K562 (cell line): ENCODE results near the gene TSEN34. TPM values are rescaled to one million over a fixed set of nuclear protein-coding genes. Genes with fewer than 3 reads are reported as not detected.

ENCODE experiments used
- ATAC-seq: fragments of 200-7000 bp; cut with Tn5 transposase; 3 replicates; pipeline ENCODE4 v1.9.1; 2020; ENCODE audit warnings: moderate library complexity
- BruUV-seq: library from RNA; stranded (reverse); fragments of 400-500 nt; replicated peaks from 2 replicates; lab custom pipeline; 2021; lab: Mats Ljungman, UMichigan
- CTCF ChIA-PET: fragments of 300-600 bp; formaldehyde crosslinking; extraction: SDS; loops from one replicate; lab custom pipeline; 2021; ENCODE audit warnings: low intra/inter-chr PET ratio; lab: Yijun Ruan, JAX
- POLR2A ChIA-PET: fragments of 300-600, 350-650 bp; sonication (Branson Sonifier 250); formaldehyde crosslinking; extraction: SDS; loops from one replicate; lab custom pipeline; 2021; ENCODE audit warnings: antibody characterized with exemption, inconsistent platforms; lab: Yijun Ruan, JAX
- DNase-seq, 4 experiments: peaks; one replicate each; pipeline versions ENCODE4 v3.0.0 to v3.0.0-alpha.2; 2011 to 2018; ENCODE audit warnings: low spot score in 3 of 4, mixed read lengths in 3 of 4; ENCODE audit errors: extremely low read depth in 1 of 4
- FAIRE-seq: peaks from 2 replicates; lab custom pipeline; 2011; peaks lifted over from hg19 to GRCh38; lab: Jason Lieb, UNC
- H2AFZ ChIP-seq: 2 replicates; pipeline ENCODE4 v1.6.0; 2011; ENCODE audit warnings: low read depth, low read length, control low read depth, inconsistent platforms
- H3K27ac ChIP-seq: fragments of 200-600 bp; 3 replicates; pipeline ENCODE4 v1.8.0; 2011; ENCODE audit warnings: low read depth, mild to moderate bottlenecking, control low read depth, inconsistent platforms, low read length, moderate library complexity, mixed read lengths; ENCODE audit errors: extremely low read depth
- H3K27me3 ChIP-seq, 2 experiments: fragments of 300-600 bp in 1 of 2; 2 replicates in 1 of 2; 3 replicates in 1 of 2; pipeline versions ENCODE4 v1.6.0 to v1.8.0; 2011; ENCODE audit warnings: inconsistent platforms in 2 of 2, low read length in 2 of 2, mild to moderate bottlenecking in 1 of 2, mixed read lengths in 1 of 2, moderate library complexity in 1 of 2; ENCODE audit not compliant: control insufficient read depth in 2 of 2, insufficient read depth in 2 of 2
- H3K36me3 ChIP-seq: fragments of 300-600 bp; 3 replicates; pipeline ENCODE4 v1.8.0; 2011; ENCODE audit warnings: mild to moderate bottlenecking, low read length, inconsistent platforms; ENCODE audit not compliant: control insufficient read depth, insufficient read depth
- H3K4me1 ChIP-seq, 2 experiments: fragments of 200-600 bp in 1 of 2; replicated peaks in 1 of 2; 2 replicates in 1 of 2; 3 replicates in 1 of 2; pipeline versions ENCODE4 v1.5.1 to v1.8.0; 2011; ENCODE audit warnings: inconsistent platforms in 2 of 2, low read length in 2 of 2, mild to moderate bottlenecking in 1 of 2, mixed read lengths in 1 of 2, moderate library complexity in 1 of 2; ENCODE audit not compliant: control insufficient read depth in 2 of 2, insufficient read depth in 2 of 2
- H3K4me2 ChIP-seq: 2 replicates; pipeline ENCODE4 v1.6.1; 2011; ENCODE audit warnings: low read length, control low read depth, inconsistent platforms, mixed read lengths; ENCODE audit not compliant: insufficient read depth
- H3K4me3 ChIP-seq: fragments of 200-600 bp; sonication (generic), shearing (Covaris generic); 2 replicates; pipeline ENCODE4 v1.5.1; 2016; ENCODE audit warnings: control low read depth, inconsistent platforms
- H3K79me2 ChIP-seq: fragments of 200-600 bp; 3 replicates; pipeline ENCODE4 v1.8.0; 2011; ENCODE audit warnings: low read length, inconsistent platforms; ENCODE audit not compliant: control insufficient read depth, insufficient read depth
- H3K9ac ChIP-seq, 2 experiments: 2 replicates each; pipeline versions ENCODE4 v1.6.0 to v1.6.1; 2011; ENCODE audit warnings: low read depth in 2 of 2, low read length in 2 of 2, control low read depth in 1 of 2, inconsistent platforms in 1 of 2, mild to moderate bottlenecking in 1 of 2, mixed read lengths in 1 of 2; ENCODE audit not compliant: insufficient read depth in 1 of 2
- H3K9me1 ChIP-seq: one replicate; pipeline ENCODE4 v1.6.0; 2011; ENCODE audit warnings: inconsistent platforms, mild to moderate bottlenecking, low read length, moderate library complexity; ENCODE audit not compliant: control insufficient read depth, insufficient read depth
- H3K9me3 ChIP-seq: replicated peaks from 2 replicates; pipeline ENCODE4 v1.5.1; 2011; ENCODE audit warnings: low read depth, low read length, inconsistent platforms; ENCODE audit not compliant: control insufficient read depth, insufficient read depth
- H4K20me1 ChIP-seq: replicated peaks from 2 replicates; pipeline ENCODE4 v1.6.1; 2011; ENCODE audit warnings: low read length, inconsistent platforms, mixed read lengths; ENCODE audit not compliant: control insufficient read depth, insufficient read depth
- ARID1B ChIP-seq: fragments of 450-650 bp; IDR thresholded peaks from 2 replicates; pipeline ENCODE4 v1.6.1; 2016; ENCODE audit warnings: antibody characterized with exemption, mild to moderate bottlenecking, inconsistent platforms
- BRCA1 ChIP-seq, 2 experiments: fragments of 450-650 bp in 1 of 2; sonication (generic) in 1 of 2; formaldehyde crosslinking in 1 of 2; IDR thresholded peaks; 2 replicates each; pipeline versions ENCODE4 v1.5.0 to v1.6.1; 2017 to 2020; ENCODE audit warnings: mild to moderate bottlenecking in 1 of 2, missing genetic modification reagents in 1 of 2
- CGGBP1 ChIP-seq: fragments of 250-450 bp; sonication (Bioruptor Pico); IDR thresholded peaks from 2 replicates; pipeline ENCODE4 v1.9.0; 2021; ENCODE audit warnings: mild to moderate bottlenecking
- EWSR1 ChIP-seq: fragments of 450-650 bp; IDR thresholded peaks from 2 replicates; pipeline ENCODE4 v1.6.1; 2018; ENCODE audit warnings: borderline replicate concordance, mild to moderate bottlenecking, low read depth, moderate library complexity; ENCODE audit not compliant: partially characterized antibody
- GTF2F1 ChIP-seq: IDR thresholded peaks from 2 replicates; pipeline ENCODE4 v1.6.1; 2011; ENCODE audit warnings: low read depth, low read length, improper control_type of control experiment
- HNRNPK ChIP-seq: fragments of 200-400 bp; formaldehyde crosslinking; IDR thresholded peaks from one replicate; pipeline ENCODE4 v1.6.1; 2018; ENCODE audit warnings: mild to moderate bottlenecking, low read depth, low read length; ENCODE audit not compliant: poor library complexity, severe bottlenecking
- IRF1 ChIP-seq: sonication (generic); formaldehyde crosslinking; IDR thresholded peaks from 2 replicates; pipeline ENCODE4 v1.8.0; 2022; ENCODE audit warnings: missing genetic modification reagents, mild to moderate bottlenecking, borderline replicate concordance
- MAFK ChIP-seq: IDR thresholded peaks from 2 replicates; pipeline ENCODE4 v1.6.1; 2011; ENCODE audit warnings: low read length, improper control_type of control experiment
- SMAD4 ChIP-seq: fragments of 250-450 bp; sonication (Bioruptor Pico); conservative IDR thresholded peaks from 2 replicates; pipeline ENCODE4 v1.8.0; 2021; ENCODE audit warnings: inconsistent platforms, mild to moderate bottlenecking, moderate library complexity
- SPI1 ChIP-seq: IDR thresholded peaks from 2 replicates; pipeline ENCODE4 v1.6.1; 2011; ENCODE audit warnings: low read depth, low read length, control low read depth, borderline replicate concordance
- TARDBP ChIP-seq: fragments of 450-650 bp; IDR thresholded peaks from 2 replicates; pipeline ENCODE4 v1.6.1; 2016
- ZNF224 ChIP-seq: sonication (generic); formaldehyde crosslinking; IDR thresholded peaks from 2 replicates; pipeline ENCODE4 v1.8.0; 2022; ENCODE audit warnings: mild to moderate bottlenecking, missing genetic modification reagents
- ZNF280B ChIP-seq: fragments of 250-450 bp; sonication (Bioruptor Pico); IDR thresholded peaks from 2 replicates; pipeline ENCODE4 v1.5.1; 2021; ENCODE audit warnings: mild to moderate bottlenecking
- WGBS: fragments of 100-300 bp; shearing (Covaris generic); methylation state at CpG from one replicate; pipeline ENCODE4 v1.1.6; 2016; ENCODE audit warnings: low coverage, mixed read lengths; ENCODE audit not compliant: insufficient coverage; ENCODE audit errors: missing lambda C conversion rate; 5-methylcytosine and 5-hydroxymethylcytosine counted together
- in situ Hi-C: fragments of 300-500 bp; cut with MboI; formaldehyde crosslinking; loops from 4 replicates; pipeline ENCODE4 v1.15.0; 2018; ENCODE audit warnings: inconsistent platforms, mixed read lengths
- intact Hi-C: fragments of 100-400 bp; cut with micrococcal nuclease; formaldehyde crosslinking; loops from 2 replicates; pipeline ENCODE4 v1.14.2; 2022
- polyA plus RNA-seq, 8 experiments: library from polyadenylated mRNA; depleted of rRNA in 4 of 8; stranded (reverse) in 5 of 8; unstranded in 3 of 8; fragments of >200 nt; fragmentation: Nextera tagmentation in 2 of 8; fragmentation: Illumina TruSeq in 1 of 8; extraction: Ambion mirVana in 2 of 8; extraction: Trizol in 1 of 8; gene quantifications; 2 replicates each; pipeline versions ENCODE4 v1.2.1 to v1.2.3, GENCODE V29; 2011 to 2014; ENCODE audit warnings: inconsistent platforms in 1 of 8, missing spikeins in 1 of 8
- total RNA-seq, 7 experiments: library from RNA; depleted of rRNA in 6 of 7; stranded (reverse); fragments of >200 nt in 6 of 7; fragmentation: Illumina TruSeq in 2 of 7; extraction: Trizol in 2 of 7; gene quantifications; 2 replicates each; pipeline versions ENCODE4 v1.2.1 to v1.2.3, GENCODE V29; 2011 to 2021; ENCODE audit warnings: low replicate concordance in 1 of 7

TSEN34 gene
- total and polyA plus RNA-seq, 9 of the 15 experiments (the other 6 are each of a cell fraction or from before 2014, with no cell fraction given) = 3.1 to 57.6 (median 29.5) TPM

- no peaks in the 10 kb centered on the region; a peak in 1 of 5 replicates for H3K27me3 ChIP-seq
- WGBS = 92% methylated on average over 3 of the region's 8 CpGs
- no peak overlapping the region for H3K4me3 ChIP-seq
- H3K9me1 ChIP-seq = no peaks in the 10 kb centered on the region
- H3K36me3 ChIP-seq = peaks cover 10% of the 10 kb centered on the region; the same call in 2 of the 3 replicates
- peaks cover 0 to 31% of the 10 kb centered on the region in 2 experiments; a peak in 4 of 5 replicates for H3K4me1 ChIP-seq
- no peak overlapping the region for H3K27ac ChIP-seq
- H3K9me3 ChIP-seq = no peaks in the 10 kb centered on the region
- no peak overlapping the region for H2AFZ ChIP-seq
- intact Hi-C loops (no loop called here), in situ Hi-C loops (no loop called here)
- DNase-seq = no peak
- ChIA-PET POLR2A (interaction anchor here (1.0 kb wide), 1 partner anchor 8 kb away, joined by 3 read pairs; no protein-coding TSS in a partner anchor), CTCF (no interaction called here)
- no peak overlapping the region; a peak in 1 of 4 replicates for H3K9ac ChIP-seq
- no TSS peak for BruUV-seq
- no peaks in the 10 kb centered on the region; the same call in 2 of the 3 replicates for H3K79me2 ChIP-seq
- no peak for FAIRE-seq
- no peak for TF ChIP-seq HNRNPK
- TF ChIP-seq SMAD4 (CRISPR knock-in tag) = no peak
- no peak for TF ChIP-seq BRCA1 (IDR thresholded peaks at IDR 0.05)
- TF ChIP-seq BRCA1 (CRISPR knock-in tag; IDR thresholded peaks at IDR 0.05) = no peak
- TF ChIP-seq MAFK = no peak
- TF ChIP-seq IRF1 (CRISPR knock-in tag) = no peak
- TF ChIP-seq ZNF224 (CRISPR knock-in tag) = no peak
- no peak for TF ChIP-seq SPI1
- no peak for TF ChIP-seq ZNF280B
- no peak for TF ChIP-seq GTF2F1
- no peak for TF ChIP-seq ARID1B
- TF ChIP-seq EWSR1 = no peak
- TF ChIP-seq CGGBP1 = no peak
- no peak for TF ChIP-seq TARDBP
- no peak overlapping the region for H3K4me2 ChIP-seq
- H4K20me1 ChIP-seq = no peaks in the 10 kb centered on the region
- no peak for ATAC-seq
These were observed 27.2 kb downstream of the TSEN34 start for GRCh38 chr19:54218259-54218658.
